GM19397 (cell line): ENCODE data around the gene GPC6.

ENCODE experiments used
- ATAC-seq: cut with Tn5 transposase; IDR thresholded peaks from one replicate; pipeline ENCODE4 v1.9.1; 2021; ENCODE audit warnings: mild to moderate bottlenecking, moderate library complexity; ENCODE audit not compliant: unreplicated experiment

GPC6 gene

DNA sequence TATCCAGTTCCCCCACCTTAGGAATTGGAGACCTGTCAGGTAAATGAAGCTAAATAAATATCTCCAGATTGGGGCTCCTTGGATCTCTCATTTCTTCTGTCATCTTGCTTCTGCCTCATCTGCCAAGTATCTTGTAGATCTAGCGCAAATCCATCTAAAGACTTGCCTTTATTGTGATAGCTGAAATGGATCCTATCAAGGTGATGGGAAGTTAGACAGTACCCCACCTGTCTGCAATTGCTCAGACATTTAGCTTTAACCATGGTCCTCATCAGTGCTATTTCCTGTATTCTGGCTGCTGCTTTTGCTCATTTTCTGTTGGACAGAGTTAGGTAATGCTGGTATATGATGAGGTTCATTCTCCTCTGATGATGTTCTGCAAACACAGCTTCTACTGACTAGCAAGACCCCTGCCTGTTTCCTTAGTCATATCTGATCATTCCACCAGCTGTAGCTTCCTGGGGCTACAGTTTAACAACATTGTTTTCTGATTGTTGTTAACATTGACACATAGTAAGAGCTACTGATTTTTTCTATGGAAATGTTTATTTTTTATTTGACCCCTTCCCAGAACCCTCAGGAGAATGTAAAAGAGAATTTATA lies 912.9 kb downstream of the GPC6 start:
- no peak for ATAC-seq

DNA sequence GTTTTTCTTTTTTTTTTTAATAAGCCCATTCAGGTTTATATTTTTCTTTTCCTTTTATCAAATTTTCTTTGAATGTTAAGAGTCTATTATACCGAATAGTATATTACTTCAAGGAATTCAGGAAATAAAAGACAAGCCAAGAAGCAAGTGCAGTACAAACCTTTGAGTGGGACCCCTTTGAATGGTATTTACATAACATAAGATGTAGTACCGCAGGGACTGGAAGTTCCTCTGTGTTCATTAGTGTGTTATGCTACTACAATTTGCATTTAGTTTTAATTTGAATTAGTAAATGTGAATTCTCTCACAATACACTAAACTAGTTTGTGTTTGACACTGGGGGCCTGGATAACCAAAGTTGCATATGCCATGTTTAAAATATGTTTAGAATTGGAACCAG lies 913.4 kb downstream of the GPC6 start:
- ATAC-seq = no peak

DNA sequence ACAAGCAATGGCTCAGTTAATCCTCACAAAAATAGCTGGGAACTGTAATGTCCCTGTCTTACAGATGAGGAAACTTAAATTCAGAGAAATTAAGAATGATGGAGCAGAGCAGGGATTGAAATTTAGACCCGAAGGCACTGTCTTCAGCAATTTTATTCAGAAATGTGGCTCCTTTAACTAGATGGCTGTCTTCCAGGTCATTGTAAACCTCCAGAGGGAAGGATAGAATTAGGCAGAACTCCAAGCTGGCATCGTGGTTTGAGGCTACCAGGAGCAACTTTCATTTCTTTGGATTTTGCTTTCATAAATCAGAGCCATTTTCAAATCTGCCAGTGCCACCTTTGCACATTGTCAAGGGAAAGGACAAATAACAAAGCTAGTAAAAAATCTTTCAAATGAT lies 913.9 kb downstream of the GPC6 start:
- ATAC-seq = no peak

DNA sequence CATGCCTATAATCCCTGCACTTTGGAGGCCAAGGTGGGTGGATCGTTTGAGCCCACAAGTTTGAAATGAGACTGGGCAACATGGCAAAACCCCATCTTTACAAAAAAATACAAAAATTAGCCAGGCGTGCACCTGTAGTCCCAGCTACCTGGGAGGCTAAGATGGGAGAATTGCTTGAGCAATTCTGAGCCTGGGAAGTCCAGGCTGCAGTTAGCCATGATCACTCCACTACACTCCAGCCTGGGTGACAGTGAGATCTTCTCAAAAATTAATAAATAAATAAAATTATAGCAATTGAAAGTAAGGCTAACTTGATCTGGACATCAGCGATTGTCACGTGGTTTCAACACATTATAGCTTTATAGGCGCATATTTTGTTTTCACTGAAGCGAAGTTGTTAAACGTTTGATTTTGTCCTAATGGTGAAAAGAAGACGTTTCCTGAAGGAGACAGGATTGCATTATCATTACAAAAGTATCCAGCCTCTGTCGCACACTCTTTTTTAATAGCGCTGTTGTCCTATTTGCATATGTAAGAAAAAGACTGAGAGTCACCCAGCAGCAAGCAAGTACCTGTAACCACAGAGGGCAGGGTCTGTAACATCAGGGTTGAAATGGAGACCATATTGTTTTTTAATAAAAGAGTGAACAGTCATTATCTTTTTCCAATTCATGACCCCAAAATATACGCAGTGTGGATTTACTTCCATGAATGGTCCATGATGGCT lies 917.2 kb downstream of the GPC6 start:
- no peak for ATAC-seq

DNA sequence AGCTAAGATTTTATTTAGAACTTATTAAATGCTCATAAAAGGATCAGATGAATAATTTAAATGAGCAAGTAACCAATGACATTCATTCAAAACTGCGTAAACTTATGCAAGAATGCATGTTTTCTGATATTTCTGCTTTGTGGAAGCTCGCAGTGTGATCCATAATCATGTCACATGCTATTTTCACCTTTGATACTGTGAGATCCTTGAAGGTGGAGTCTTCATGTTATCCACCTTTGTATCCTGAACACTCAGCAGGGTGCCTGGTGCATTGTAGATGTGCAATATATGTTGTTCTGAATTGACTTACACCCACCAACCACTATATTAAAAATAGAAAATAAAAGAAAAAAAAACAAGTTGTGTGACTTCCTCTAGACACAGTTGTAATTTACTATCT lies 919.4 kb downstream of the GPC6 start:
- no peak for ATAC-seq

DNA sequence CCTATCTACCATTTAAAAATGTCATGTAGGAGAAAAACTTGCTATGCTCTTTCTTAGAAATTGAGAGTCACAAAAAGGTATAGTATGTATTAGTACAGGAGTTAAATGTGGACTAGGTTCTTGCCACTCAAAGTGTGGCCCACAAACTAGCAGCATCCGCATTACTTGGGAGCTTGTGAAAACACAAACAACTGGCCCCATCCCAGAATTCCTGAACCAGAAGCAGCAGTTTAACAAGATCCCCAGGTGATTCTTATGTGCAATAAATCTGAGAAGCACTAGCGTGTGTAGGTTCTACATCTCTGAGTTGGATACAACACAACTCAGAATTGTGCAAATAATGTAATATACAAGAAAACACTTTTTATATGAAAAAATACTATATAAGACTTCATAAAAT lies 927.0 kb downstream of the GPC6 start:
- ATAC-seq = no peak

DNA sequence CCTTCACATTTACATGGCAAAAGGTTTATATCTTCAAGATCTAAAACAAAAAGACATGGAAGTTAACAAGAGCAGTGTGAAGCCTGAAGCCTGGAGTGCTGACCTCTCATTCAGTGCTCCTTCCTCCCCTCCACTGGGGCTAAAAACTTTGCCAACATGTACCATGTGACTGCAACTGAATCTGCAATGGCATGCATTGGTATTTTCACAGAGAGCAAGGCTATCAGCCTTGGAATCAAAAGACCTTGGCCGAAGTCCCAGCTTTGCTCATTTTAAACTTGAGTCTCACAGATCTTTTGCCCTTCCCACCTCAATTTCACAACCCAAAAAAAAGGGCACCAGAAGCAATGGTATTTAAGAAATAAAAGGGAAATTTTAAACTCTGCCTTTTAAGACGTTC lies 927.8 kb downstream of the GPC6 start:
- no peak for ATAC-seq

DNA sequence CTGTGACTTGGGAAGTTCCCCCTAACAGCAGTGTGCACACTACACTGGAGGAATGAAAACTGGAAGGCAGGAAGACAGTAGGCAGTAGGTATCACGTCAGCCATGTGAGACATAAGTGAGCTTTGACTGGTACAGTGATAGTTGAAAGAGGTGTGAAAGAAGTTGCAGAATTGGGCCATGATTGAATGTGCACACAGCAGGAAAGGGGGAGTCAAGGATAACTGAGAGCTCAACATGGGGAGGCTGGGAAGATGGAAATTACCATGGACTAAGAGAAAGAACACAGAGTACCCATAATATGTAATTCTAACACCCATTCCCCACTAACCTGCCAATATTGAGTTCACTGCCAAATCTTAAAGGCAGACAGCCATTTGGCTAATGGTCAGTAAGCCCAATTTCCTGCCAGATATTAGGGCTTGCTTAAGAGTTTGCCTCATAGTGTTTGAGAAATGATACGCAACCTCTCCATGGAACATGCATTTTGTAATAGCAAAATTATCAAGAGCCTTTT lies 931.2 kb downstream of the GPC6 start:
- ATAC-seq = no peak

DNA sequence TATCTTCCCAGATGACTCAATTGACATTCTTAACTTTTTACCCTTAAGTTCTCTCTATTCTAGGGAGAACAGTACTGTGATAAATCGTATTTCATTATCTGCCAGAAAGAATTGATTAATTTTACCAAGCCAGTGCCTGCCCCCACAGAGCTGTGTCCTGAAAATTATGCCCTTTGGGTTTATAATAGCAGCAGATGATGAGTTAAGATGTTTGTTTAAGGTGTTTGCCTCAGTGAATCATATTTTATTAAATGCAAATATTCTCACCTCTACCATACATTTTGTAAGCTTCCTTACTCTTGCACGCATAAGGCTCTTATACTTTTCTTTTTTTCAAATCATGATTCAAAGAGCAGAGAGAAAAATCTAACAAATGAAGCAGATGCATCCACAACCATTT lies 934.3 kb downstream of the GPC6 start:
- no peak for ATAC-seq

DNA sequence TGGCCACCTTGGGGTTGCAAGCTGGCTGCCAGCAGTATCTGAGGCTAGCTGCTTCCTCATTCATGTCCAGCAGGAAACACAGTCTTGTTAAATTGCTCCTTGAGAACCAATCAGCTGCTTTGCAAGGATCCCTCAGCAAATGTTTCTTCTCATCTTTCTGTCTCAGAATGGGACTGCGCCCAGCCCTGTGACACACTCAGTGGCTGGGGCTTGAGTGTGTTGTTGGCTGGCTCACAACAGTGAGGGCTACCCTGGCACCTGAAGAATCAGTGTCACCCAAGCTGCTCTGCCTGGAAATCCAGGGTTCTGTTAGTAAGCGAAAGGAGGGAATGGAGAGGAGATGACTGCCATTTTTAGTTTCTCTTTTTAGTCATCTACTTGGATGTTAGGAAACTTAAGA lies 935.7 kb downstream of the GPC6 start:
- no peak for ATAC-seq

DNA sequence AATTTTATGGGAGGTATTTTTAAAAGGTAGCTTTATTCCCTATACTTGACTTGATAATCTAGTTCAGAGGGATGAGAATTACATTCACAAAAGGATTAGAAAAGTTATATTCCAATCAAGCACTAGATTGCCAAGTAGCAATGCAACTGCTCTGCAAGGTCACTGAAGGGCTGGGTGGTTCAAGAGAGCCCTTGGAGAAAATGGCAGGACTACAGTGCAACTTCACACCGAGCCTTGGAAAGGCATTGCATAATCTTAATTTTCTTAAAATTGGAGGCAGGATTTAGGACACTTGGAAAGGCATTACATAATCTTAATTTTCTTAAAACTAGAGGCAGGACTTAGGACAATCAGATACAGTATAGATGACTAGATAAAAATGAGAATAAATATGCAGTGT lies 936.9 kb downstream of the GPC6 start:
- ATAC-seq = no peak

DNA sequence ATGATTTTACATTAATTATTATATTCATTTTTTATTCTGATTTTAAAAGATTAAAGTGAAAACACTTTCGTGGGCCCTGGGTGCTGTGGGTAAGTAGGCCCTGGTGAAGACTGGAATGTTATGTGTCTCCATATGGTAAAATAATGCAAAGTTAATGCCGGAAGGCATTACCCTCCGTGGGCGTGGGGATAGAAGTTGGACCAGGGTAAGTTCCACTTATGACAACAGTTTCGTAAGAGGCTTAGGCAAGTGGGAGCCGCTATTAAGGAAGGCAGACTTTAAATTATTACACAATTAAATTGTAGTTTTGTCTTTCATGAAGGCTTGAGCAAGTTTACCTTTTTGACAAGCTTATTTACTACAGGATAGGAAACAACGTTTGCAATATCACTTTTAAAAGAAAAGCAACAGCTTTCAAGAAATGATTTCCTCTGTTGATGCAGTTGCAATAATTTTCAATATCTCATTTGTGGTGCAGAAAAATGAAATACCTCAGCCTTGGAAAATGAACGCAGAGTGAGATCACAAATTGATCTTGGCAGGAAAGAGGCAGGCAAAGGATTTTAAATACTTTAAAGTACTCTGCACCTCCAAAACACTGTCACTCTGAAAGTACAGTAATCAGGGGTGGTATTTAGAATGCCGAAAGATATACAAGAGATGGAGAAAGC lies 942.3 kb downstream of the GPC6 start:
- no peak for ATAC-seq

DNA sequence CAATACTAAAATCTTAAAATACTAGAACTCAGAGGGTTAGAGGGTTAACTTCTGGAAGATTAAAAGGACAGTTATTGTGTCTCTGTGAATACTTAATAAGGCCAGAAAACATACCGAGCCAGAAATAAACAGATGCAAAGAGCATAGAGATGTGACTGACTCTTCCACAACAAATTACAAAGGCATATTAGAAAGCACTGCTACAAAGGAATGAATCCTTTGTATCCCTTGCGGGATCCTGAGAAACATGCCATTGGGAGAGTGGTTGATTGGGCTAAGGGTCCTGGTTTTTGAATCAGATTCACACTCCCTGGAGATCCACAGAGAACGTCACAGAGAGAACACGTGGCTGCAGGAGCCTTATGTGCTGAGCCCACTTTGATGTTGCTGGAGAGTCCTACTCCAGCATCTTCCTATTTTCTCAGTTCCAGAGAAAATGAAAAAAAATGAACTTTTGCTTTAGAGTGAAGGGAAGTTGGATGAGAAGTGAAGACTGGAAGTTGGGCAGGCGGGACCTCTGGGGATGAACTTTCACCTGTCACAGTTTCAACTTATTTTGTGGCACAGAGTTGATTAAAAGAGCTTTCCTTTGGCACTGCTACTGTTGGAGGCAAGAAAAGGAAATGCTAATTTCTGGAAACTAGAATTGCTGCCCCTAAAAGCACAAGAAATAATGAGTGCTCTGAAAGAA lies 943.0 kb downstream of the GPC6 start:
- ATAC-seq = no peak

DNA sequence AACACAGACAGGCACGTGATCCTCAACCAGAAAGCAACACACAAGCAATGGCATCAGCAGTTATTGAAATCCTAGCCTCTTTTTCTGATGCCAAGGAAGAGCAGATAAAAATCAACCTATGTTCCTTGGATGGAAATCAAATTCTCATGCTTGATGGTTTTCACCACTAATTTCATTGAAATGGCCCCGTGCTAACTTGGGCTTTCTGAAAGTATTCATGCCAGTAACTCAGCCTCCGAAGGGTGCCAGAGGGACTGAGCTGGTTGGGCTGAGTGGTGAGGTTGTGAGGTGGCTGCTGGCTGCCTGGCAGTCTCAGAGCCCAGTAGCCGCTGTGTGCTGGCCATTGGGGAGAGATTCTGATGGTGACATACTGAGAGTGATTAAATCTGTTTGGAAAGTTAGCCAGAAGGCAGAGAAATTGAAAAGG lies 943.6 kb downstream of the GPC6 start:
- ATAC-seq = no peak

DNA sequence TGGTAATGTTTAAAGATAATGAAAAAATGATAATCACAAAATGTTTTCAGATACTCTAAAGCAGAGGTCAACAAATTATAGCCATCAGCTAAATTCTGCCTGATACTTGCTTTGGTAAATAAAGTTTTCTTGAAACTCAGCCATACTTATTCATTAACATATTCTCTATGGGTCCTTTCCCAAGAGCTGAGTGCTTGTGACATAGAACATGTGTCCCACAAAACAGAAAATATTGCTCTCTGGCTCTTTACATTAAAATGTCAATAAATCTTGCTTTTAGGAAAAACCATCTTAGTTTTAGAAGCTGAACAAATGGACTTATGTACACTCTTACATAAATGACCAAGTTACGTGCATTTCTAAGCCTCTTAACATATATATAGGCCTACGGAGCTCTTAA lies 945.8 kb downstream of the GPC6 start:
- ATAC-seq = no peak

DNA sequence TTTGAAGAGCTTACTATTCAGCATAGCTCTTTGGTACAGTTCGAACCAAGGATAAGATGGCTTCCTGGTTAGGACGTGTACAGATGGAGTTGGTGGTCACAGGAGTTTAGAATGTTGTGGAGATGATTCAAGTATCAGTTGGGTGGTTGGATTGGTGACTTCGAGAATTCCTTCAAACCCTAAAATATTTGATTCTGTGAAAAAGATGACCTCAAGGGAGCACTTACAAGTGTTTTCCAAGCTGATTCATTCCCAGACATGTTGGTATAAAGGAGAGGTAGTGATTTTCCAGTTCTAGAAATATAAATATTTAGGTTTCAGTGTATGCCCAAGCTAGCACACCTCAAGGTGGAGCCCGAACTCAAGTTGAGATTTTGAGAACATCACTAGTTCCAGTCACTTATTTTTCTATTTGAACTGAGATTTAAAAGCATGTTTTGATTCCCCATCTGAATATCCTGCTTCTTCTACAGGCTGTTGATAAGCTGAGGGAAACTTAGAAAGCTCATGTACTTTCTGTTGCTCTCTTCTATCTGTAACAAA lies 946.8 kb downstream of the GPC6 start:
- no peak for ATAC-seq

DNA sequence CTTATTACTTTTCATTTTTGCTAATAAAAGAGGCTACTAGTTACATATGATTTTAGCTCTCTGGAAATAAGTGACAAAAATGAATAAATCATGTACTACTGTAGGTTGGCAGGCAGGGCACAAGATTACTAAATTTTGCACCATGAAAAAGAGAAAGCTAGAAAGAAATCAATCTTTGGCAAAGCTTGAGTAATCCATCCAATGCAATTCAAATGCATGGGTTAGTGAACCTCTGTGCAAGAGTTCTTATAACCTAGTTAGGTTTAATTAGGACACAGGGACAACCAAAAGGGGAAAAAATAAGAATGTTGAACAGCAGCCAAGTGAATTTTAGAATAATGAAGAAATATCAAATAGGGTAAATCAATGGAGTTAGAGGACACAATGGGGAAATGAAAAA lies 947.4 kb downstream of the GPC6 start:
- no peak for ATAC-seq

DNA sequence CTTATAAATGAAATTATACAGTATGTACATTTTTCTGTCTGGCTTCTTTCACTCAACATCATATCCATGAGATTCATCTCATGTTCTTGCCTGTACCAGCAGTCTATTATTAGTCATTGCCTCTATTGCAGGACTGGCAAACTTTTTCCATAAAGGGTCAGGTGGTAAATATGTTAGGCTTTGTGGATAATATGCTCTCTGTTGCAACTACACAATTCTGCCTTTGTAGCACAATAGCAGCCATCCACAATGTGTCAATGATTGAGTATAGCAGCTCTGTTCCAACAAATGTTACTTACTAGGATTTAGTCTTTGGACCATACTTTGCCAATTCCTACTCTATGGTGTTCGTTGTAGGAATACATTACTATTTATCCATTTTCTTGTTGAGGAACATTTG lies 948.5 kb downstream of the GPC6 start:
- no peak for ATAC-seq

DNA sequence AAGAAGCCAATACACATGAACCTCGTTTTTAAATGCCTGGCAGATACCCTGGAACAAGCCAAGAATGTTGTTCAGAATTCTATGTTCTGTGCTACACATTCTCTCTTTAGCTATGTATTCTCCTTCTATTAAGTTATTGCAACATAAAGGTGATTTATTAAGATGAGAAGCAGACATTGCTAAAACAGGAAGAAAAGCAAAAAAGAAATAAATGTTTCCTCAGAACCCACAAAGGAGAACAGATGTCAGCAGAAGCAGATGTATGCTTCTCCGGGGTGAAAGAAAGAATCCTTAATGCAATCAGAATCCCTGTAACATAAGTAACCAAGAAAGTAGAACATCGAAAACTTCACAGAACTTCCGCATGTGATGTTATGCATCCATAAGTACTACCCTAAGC lies 950.0 kb downstream of the GPC6 start:
- ATAC-seq = no peak

DNA sequence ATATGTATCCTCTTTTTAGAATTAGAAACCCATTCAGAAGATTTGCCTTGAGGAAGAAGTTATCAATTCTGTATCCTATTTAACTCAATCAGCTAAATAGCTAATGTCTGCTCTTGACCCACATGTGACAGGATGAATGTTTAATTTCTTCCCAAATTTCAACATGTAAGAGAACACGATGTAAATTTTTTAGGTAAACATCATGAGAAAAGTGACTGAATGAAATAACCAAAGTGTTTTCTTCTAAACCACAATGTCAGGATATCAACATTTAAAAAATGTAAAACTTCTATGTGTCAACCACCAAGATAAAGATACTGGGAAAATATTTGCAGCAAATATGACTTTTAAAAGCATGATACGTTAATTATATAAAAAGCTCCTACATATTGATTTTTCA lies 950.4 kb downstream of the GPC6 start:
- no peak for ATAC-seq

DNA sequence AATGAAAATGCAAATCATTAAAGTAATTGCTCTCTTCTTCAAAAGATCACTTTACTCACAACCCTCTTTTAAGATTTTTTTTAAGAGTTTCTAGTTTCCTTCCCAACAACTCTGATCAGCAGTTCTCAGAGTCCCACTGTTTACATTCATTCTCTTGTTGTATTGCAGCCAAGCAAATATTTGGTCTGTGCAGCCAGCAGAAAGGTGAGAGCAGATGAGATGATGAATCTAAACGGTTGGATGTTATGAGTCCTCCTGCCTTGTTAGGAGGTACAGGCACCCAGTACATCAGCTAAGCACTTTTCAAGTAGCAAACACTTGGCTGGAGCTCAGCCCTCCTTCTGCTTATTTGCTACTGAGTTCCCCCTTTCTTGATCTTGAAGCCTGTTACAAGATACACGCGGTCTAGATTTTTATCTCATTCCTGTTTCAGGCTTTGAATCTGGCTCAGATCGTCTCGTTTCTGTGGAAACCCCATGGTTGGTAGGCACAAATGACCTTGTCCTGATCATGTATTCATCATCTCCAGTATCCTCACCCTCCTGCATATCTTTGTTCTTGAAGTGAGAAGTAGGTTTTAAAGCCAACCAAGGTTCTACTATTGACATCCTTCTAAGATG lies 952.1 kb downstream of the GPC6 start:
- no peak for ATAC-seq
